Neural progenitor cell (in vitro differentiated cells): ENCODE results near the gene FAT2.

Experiments
- EZH2 ChIP-seq: fragments of 200-600 bp; sonication (generic); IDR thresholded peaks from 2 replicates; pipeline ENCODE4 v1.6.1; 2017; ENCODE audit warnings: antibody characterized with exemption, mild to moderate bottlenecking, moderate library complexity
- EZH2phosphoT487 ChIP-seq: fragments of 200-600 bp; sonication (generic); IDR thresholded peaks from 2 replicates; pipeline ENCODE4 v1.6.1; 2017; ENCODE audit warnings: antibody characterized with exemption
- TF ChIP-seq, protein P1 (sequence below): fragments of 200-600 bp; sonication (generic); IDR thresholded peaks from 2 replicates; pipeline ENCODE4 v1.5.1; 2017; ENCODE audit warnings: antibody characterized with exemption, mild to moderate bottlenecking

- TF ChIP-seq, protein P1, sequence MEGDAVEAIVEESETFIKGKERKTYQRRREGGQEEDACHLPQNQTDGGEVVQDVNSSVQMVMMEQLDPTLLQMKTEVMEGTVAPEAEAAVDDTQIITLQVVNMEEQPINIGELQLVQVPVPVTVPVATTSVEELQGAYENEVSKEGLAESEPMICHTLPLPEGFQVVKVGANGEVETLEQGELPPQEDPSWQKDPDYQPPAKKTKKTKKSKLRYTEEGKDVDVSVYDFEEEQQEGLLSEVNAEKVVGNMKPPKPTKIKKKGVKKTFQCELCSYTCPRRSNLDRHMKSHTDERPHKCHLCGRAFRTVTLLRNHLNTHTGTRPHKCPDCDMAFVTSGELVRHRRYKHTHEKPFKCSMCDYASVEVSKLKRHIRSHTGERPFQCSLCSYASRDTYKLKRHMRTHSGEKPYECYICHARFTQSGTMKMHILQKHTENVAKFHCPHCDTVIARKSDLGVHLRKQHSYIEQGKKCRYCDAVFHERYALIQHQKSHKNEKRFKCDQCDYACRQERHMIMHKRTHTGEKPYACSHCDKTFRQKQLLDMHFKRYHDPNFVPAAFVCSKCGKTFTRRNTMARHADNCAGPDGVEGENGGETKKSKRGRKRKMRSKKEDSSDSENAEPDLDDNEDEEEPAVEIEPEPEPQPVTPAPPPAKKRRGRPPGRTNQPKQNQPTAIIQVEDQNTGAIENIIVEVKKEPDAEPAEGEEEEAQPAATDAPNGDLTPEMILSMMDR: no peak
- no peak for TF ChIP-seq EZH2phosphoT487
- TF ChIP-seq EZH2: no peak
These were observed 9.8 kb downstream of the FAT2 start for GRCh38 chr5:151581347-151581746.
